Osteoblast (primary cell): ENCODE measurements around the gene LRRK1. TPM values are rescaled to one million over a fixed set of nuclear protein-coding genes. Genes with fewer than 3 reads are reported as not detected.

Experiments
- DNase-seq: peaks from one replicate; pipeline ENCODE4 v3.0.0; 2011; ENCODE audit warnings: low spot score, mixed read lengths; ENCODE audit not compliant: insufficient read length; ENCODE audit errors: missing footprints
- H2AFZ ChIP-seq: 2 replicates; pipeline ENCODE4 v1.6.0; 2011; ENCODE audit warnings: mild to moderate bottlenecking, low read length
- H3K27ac ChIP-seq: 2 replicates; pipeline ENCODE4 v1.5.1; 2011; ENCODE audit warnings: mild to moderate bottlenecking, low read depth, low read length, moderate library complexity
- H3K27me3 ChIP-seq: 2 replicates; pipeline ENCODE4 v1.6.0; 2012; ENCODE audit warnings: mild to moderate bottlenecking, control low read depth, inconsistent platforms, low read length, moderate library complexity; ENCODE audit not compliant: insufficient read depth
- H3K36me3 ChIP-seq: 2 replicates; pipeline ENCODE4 v1.5.1; 2011; ENCODE audit warnings: mild to moderate bottlenecking, low read length, control low read depth, moderate library complexity; ENCODE audit not compliant: insufficient read depth
- H3K4me1 ChIP-seq: 2 replicates; pipeline ENCODE4 v1.5.1; 2011; ENCODE audit warnings: mild to moderate bottlenecking, low read length, control low read depth, moderate library complexity; ENCODE audit not compliant: insufficient read depth
- H3K4me2 ChIP-seq: 2 replicates; pipeline ENCODE4 v1.6.0; 2011; ENCODE audit warnings: mild to moderate bottlenecking, low read length; ENCODE audit not compliant: insufficient read depth
- H3K4me3 ChIP-seq: fragments of 200-600 bp; sonication (generic); 3 replicates; pipeline ENCODE4 v1.5.1; 2012; ENCODE audit warnings: mild to moderate bottlenecking, low read length, inconsistent platforms; ENCODE audit not compliant: insufficient read depth
- H3K79me2 ChIP-seq: 2 replicates; pipeline ENCODE4 v1.6.0; 2012; ENCODE audit warnings: mild to moderate bottlenecking, low read length, control low read depth, inconsistent platforms; ENCODE audit not compliant: insufficient read depth
- H3K9me3 ChIP-seq: 2 replicates; pipeline ENCODE4 v1.5.1; 2011; ENCODE audit warnings: low read depth, low read length, control low read depth
- H4K20me1 ChIP-seq: 2 replicates; pipeline ENCODE4 v1.6.0; 2012; ENCODE audit warnings: mild to moderate bottlenecking, low read length, control low read depth; ENCODE audit not compliant: insufficient read depth
- total RNA-seq: library from RNA; depleted of rRNA; stranded (reverse); fragments of >200 nt; gene quantifications from 2 replicates; pipeline ENCODE4 v1.2.3, GENCODE V29; 2012
- TF ChIP-seq, protein P1 (sequence below): IDR thresholded peaks from 2 replicates; pipeline ENCODE4 v1.5.1; 2011; ENCODE audit warnings: mild to moderate bottlenecking, low read depth, low read length, moderate library complexity; ENCODE audit errors: extremely low read depth

Gene LRRK1
- total RNA-seq, 1 donor, result 15.2 TPM

- no peaks in the 10 kb centered on the region for H3K9me3 ChIP-seq
- H2AFZ ChIP-seq, result no peak overlapping the region
- DNase-seq, result peak; percentile 34
- no peaks in the 10 kb centered on the region for H3K4me1 ChIP-seq
- TF ChIP-seq, protein P1, sequence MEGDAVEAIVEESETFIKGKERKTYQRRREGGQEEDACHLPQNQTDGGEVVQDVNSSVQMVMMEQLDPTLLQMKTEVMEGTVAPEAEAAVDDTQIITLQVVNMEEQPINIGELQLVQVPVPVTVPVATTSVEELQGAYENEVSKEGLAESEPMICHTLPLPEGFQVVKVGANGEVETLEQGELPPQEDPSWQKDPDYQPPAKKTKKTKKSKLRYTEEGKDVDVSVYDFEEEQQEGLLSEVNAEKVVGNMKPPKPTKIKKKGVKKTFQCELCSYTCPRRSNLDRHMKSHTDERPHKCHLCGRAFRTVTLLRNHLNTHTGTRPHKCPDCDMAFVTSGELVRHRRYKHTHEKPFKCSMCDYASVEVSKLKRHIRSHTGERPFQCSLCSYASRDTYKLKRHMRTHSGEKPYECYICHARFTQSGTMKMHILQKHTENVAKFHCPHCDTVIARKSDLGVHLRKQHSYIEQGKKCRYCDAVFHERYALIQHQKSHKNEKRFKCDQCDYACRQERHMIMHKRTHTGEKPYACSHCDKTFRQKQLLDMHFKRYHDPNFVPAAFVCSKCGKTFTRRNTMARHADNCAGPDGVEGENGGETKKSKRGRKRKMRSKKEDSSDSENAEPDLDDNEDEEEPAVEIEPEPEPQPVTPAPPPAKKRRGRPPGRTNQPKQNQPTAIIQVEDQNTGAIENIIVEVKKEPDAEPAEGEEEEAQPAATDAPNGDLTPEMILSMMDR, result no peak
- H3K4me2 ChIP-seq, result no peak overlapping the region
- H4K20me1 ChIP-seq, result no peaks in the 10 kb centered on the region
- H3K27me3 ChIP-seq, result no peaks in the 10 kb centered on the region
- H3K4me3 ChIP-seq, result no peak overlapping the region
- H3K27ac ChIP-seq, result no peak overlapping the region
- peaks cover 45% of the 10 kb centered on the region for H3K36me3 ChIP-seq
- no peaks in the 10 kb centered on the region for H3K79me2 ChIP-seq
Observed at GRCh38 chr15:101060576-101061551, 141.7 kb downstream of the LRRK1 start.

DNA sequence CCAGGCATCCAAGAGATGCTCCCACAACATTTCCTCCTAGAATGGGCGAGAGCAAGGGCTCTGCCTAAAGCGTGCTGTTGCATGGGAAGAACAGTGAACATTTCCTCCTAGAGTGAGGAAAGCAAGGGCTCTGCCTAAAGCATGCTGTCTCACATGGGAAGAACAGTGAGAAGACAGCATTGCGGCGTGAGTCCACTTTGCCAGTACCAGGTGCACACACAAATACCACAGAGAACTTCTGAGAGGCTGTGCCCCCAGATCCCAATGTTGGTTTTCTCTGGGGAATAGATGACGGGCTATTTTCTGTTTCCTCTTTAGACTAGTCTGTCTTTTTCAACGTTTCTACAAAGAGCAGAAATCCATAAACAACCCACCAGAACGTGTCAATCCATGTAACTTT is 142.9 kb downstream of the LRRK1 start:
- Histone ChIP-seq H3K79me2 (no peaks in the 10 kb centered on the region), H3K9me3 (no peaks in the 10 kb centered on the region), H3K27me3 (no peaks in the 10 kb centered on the region), H3K4me2 (no peak overlapping the region), H3K36me3 (peaks cover 53% of the 10 kb centered on the region), H2AFZ (no peak overlapping the region), H3K4me1 (no peaks in the 10 kb centered on the region), H4K20me1 (no peaks in the 10 kb centered on the region), H3K27ac (no peak overlapping the region), H3K4me3 (no peak overlapping the region)
- peak; percentile 68 for DNase-seq
- TF ChIP-seq, protein P1, result no peak

- H3K4me2 ChIP-seq, result no peak overlapping the region
- no peak overlapping the region for H3K27ac ChIP-seq
- DNase-seq, result peak; percentile 15
- peaks cover 3% of the 10 kb centered on the region for H3K4me1 ChIP-seq
- H3K27me3 ChIP-seq, result no peaks in the 10 kb centered on the region
- no peaks in the 10 kb centered on the region for H4K20me1 ChIP-seq
- no peaks in the 10 kb centered on the region for H3K9me3 ChIP-seq
- H2AFZ ChIP-seq, result no peak overlapping the region
- H3K79me2 ChIP-seq, result no peaks in the 10 kb centered on the region
- peaks cover 48% of the 10 kb centered on the region for H3K36me3 ChIP-seq
- TF ChIP-seq, protein P1, result no peak
- H3K4me3 ChIP-seq, result no peak overlapping the region
Observed at GRCh38 chr15:101062471-101063171, 143.5 kb downstream of the LRRK1 start.

GRCh38 chr15:101063212-101063611 is 144.1 kb downstream of the LRRK1 start:
- H3K4me3 ChIP-seq, result no peak overlapping the region
- H3K27ac ChIP-seq, result no peak overlapping the region
- H3K4me2 ChIP-seq, result no peak overlapping the region
- H4K20me1 ChIP-seq, result no peaks in the 10 kb centered on the region
- no peaks in the 10 kb centered on the region for H3K9me3 ChIP-seq
- H3K27me3 ChIP-seq, result no peaks in the 10 kb centered on the region
- H3K4me1 ChIP-seq, result peaks cover 9% of the 10 kb centered on the region
- DNase-seq, result peak; percentile 3
- no peak overlapping the region for H2AFZ ChIP-seq
- no peaks in the 10 kb centered on the region for H3K79me2 ChIP-seq
- H3K36me3 ChIP-seq, result peaks cover 43% of the 10 kb centered on the region
- TF ChIP-seq, protein P1, result no peak
